ENCODE results near the gene ROPN1B.

GRCh38 chr3:126014252-126014651, 45.3 kb downstream of the ROPN1B start:
- TF ChIP-seq, protein P1, sequence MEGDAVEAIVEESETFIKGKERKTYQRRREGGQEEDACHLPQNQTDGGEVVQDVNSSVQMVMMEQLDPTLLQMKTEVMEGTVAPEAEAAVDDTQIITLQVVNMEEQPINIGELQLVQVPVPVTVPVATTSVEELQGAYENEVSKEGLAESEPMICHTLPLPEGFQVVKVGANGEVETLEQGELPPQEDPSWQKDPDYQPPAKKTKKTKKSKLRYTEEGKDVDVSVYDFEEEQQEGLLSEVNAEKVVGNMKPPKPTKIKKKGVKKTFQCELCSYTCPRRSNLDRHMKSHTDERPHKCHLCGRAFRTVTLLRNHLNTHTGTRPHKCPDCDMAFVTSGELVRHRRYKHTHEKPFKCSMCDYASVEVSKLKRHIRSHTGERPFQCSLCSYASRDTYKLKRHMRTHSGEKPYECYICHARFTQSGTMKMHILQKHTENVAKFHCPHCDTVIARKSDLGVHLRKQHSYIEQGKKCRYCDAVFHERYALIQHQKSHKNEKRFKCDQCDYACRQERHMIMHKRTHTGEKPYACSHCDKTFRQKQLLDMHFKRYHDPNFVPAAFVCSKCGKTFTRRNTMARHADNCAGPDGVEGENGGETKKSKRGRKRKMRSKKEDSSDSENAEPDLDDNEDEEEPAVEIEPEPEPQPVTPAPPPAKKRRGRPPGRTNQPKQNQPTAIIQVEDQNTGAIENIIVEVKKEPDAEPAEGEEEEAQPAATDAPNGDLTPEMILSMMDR (IDR thresholded peaks at IDR 0.05 in 2 of 3, conservative IDR thresholded peaks at IDR 0.05 in 1 of 3; ENCODE audit: borderline replicate concordance in 1 of 3, insufficient read depth in 1 of 3, low read depth in 2 of 3, low read length in 2 of 3) = no peak
- TF ChIP-seq, protein P2, sequence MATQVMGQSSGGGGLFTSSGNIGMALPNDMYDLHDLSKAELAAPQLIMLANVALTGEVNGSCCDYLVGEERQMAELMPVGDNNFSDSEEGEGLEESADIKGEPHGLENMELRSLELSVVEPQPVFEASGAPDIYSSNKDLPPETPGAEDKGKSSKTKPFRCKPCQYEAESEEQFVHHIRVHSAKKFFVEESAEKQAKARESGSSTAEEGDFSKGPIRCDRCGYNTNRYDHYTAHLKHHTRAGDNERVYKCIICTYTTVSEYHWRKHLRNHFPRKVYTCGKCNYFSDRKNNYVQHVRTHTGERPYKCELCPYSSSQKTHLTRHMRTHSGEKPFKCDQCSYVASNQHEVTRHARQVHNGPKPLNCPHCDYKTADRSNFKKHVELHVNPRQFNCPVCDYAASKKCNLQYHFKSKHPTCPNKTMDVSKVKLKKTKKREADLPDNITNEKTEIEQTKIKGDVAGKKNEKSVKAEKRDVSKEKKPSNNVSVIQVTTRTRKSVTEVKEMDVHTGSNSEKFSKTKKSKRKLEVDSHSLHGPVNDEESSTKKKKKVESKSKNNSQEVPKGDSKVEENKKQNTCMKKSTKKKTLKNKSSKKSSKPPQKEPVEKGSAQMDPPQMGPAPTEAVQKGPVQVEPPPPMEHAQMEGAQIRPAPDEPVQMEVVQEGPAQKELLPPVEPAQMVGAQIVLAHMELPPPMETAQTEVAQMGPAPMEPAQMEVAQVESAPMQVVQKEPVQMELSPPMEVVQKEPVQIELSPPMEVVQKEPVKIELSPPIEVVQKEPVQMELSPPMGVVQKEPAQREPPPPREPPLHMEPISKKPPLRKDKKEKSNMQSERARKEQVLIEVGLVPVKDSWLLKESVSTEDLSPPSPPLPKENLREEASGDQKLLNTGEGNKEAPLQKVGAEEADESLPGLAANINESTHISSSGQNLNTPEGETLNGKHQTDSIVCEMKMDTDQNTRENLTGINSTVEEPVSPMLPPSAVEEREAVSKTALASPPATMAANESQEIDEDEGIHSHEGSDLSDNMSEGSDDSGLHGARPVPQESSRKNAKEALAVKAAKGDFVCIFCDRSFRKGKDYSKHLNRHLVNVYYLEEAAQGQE (IDR thresholded peaks at IDR 0.05; ENCODE audit: low read depth) = no peak
- no peak for TF ChIP-seq ELF1 (IDR thresholded peaks at IDR 0.05; ENCODE audit: borderline replicate concordance, low read depth)
- TF ChIP-seq CEBPB (IDR thresholded peaks at IDR 0.05; ENCODE audit: low read depth) = no peak
- no peak for TF ChIP-seq TCF7L2 (IDR thresholded peaks at IDR 0.05; ENCODE audit: borderline replicate concordance, extremely low read depth, insufficient read depth, insufficient read length)
- no peak for TF ChIP-seq EZH2 (IDR thresholded peaks at IDR 0.05)
